Glutamatergic neuron (in vitro differentiated cells): ENCODE results near the gene GTPBP2. TPM values are rescaled to one million over a fixed set of nuclear protein-coding genes. Genes with fewer than 3 reads are reported as not detected.

ENCODE experiments used
- DNase-seq: peaks from one replicate; pipeline ENCODE4 v3.0.0; 2022
- H3K27ac Mint-ChIP-seq: one replicate; pipeline ENCODE4 v1.8.0; 2020; ENCODE audit warnings: mild to moderate bottlenecking, mixed read lengths, inconsistent platforms; ENCODE audit not compliant: unreplicated experiment
- H3K27me3 Mint-ChIP-seq: one replicate; pipeline ENCODE4 v1.8.0; 2020; ENCODE audit warnings: mild to moderate bottlenecking, moderate library complexity, mixed read lengths, inconsistent platforms; ENCODE audit not compliant: unreplicated experiment
- H3K36me3 Mint-ChIP-seq: one replicate; pipeline ENCODE4 v1.8.0; 2020; ENCODE audit warnings: mild to moderate bottlenecking, mixed read lengths, inconsistent platforms; ENCODE audit not compliant: unreplicated experiment
- H3K4me1 Mint-ChIP-seq: one replicate; pipeline ENCODE4 v1.8.0; 2020; ENCODE audit warnings: mild to moderate bottlenecking, low read depth, mixed read lengths, inconsistent platforms; ENCODE audit not compliant: unreplicated experiment
- H3K4me3 Mint-ChIP-seq: one replicate; pipeline ENCODE4 v1.8.0; 2020; ENCODE audit warnings: mild to moderate bottlenecking, mixed read lengths, inconsistent platforms; ENCODE audit not compliant: unreplicated experiment
- H3K9me3 Mint-ChIP-seq: one replicate; pipeline ENCODE4 v1.8.0; 2020; ENCODE audit warnings: mild to moderate bottlenecking, moderate library complexity, mixed read lengths, inconsistent platforms; ENCODE audit not compliant: unreplicated experiment
- total RNA-seq: library from RNA; stranded (reverse); fragmentation: NEBNext Ultra II Directional; extraction: Animal tissue kit (Norgen Biotek cat#: 25700); gene quantifications from one replicate; pipeline ENCODE4 v1.2.1, GENCODE V29; 2021; ENCODE audit not compliant: unreplicated experiment
- TF ChIP-seq, protein P1 (sequence below): fragments of 200-600 bp; sonication (generic); IDR thresholded peaks from one replicate; pipeline ENCODE4 v1.5.0; 2021; ENCODE audit not compliant: partially characterized antibody, unreplicated experiment

GTPBP2 gene
- total RNA-seq, 1 donor from 2014 or later: 114 TPM

DNA sequence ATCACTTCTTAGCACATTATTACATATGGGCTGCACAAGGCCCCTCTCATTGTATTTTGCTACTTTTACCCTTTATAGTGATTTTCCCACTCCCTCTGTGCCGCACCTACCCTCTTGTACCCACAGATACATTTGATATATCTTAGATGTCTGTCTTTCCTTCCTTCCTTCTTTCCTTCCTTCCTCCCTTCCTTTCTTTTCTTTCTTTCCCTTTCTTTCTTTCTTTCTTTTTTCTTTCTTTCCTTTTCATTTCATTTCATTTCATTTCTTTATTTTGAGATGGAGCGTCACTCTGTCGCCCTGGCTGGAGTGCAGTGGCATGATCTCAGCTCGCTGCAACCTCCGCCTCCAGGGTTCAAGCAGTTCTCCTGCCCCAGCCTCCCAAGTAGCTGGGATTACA lies 40.9 kb downstream of the GTPBP2 start:
- H3K4me1 Mint-ChIP-seq: no peaks in the 10 kb centered on the region
- DNase-seq: no peak
- H3K27ac Mint-ChIP-seq: no peak overlapping the region
- H3K4me3 Mint-ChIP-seq: no peak overlapping the region
- H3K27me3 Mint-ChIP-seq: no peaks in the 10 kb centered on the region
- H3K36me3 Mint-ChIP-seq: no peaks in the 10 kb centered on the region
- TF ChIP-seq, protein P1, sequence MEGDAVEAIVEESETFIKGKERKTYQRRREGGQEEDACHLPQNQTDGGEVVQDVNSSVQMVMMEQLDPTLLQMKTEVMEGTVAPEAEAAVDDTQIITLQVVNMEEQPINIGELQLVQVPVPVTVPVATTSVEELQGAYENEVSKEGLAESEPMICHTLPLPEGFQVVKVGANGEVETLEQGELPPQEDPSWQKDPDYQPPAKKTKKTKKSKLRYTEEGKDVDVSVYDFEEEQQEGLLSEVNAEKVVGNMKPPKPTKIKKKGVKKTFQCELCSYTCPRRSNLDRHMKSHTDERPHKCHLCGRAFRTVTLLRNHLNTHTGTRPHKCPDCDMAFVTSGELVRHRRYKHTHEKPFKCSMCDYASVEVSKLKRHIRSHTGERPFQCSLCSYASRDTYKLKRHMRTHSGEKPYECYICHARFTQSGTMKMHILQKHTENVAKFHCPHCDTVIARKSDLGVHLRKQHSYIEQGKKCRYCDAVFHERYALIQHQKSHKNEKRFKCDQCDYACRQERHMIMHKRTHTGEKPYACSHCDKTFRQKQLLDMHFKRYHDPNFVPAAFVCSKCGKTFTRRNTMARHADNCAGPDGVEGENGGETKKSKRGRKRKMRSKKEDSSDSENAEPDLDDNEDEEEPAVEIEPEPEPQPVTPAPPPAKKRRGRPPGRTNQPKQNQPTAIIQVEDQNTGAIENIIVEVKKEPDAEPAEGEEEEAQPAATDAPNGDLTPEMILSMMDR: no peak
- peaks cover 2% of the 10 kb centered on the region for H3K9me3 Mint-ChIP-seq

DNA sequence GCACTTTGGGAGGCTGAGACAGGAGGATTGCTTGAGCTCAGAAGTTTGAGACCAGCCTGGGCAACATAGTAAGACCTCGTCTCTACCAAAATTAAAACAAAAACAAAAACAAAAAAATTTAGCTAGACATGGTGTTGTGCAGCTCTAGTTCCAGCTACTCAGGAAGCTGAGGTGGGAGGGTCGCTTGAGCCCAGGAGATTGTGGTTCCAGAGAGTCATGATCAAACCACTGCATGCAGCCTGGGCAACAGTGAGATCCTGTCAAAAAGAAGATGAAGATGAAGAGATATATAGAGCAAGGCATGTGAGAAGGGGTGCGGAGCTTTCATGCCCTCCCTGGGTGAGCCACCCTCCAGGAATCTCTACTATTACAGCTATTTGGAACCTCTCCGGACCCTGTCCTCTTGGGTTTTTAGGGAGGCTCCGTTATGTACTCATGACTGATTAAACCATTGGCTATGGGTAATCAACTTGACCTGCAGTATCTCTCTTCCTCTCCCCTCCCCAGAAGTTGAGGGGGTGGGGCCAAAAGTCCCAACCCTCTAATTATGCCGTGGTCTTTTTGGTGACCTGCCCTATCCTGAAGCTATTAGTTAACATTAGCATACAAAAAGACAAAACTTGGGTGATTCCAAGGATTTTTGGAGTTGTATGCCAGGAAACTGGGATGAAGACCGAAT lies 44.0 kb downstream of the GTPBP2 start:
- Mint-ChIP-seq H3K4me3 (no peak overlapping the region), H3K9me3 (peaks cover 2% of the 10 kb centered on the region), H3K27ac (no peak overlapping the region), H3K4me1 (no peaks in the 10 kb centered on the region), H3K36me3 (no peaks in the 10 kb centered on the region), H3K27me3 (no peaks in the 10 kb centered on the region)
- TF ChIP-seq, protein P1: no peak
- DNase-seq: no peak

DNA sequence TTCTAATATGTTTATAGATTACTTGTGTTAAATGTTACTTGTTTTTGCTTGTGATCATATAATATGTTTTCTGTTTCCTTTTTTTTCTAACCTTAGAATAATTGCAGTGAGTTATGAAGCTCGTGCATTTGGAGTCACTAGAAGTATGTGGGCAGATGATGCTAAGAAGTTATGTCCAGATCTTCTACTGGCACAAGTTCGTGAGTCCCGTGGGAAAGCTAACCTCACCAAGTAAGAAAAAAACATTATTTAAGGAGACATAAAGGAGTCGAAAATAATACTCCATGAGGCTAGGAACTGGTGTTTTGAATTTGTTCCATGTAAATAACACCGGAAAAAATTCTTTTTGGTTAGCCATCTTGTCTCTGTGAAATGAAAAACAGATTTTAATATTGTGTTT lies 46.2 kb downstream of the GTPBP2 start:
- TF ChIP-seq, protein P1: no peak
- Mint-ChIP-seq H3K4me1 (peaks cover 5% of the 10 kb centered on the region), H3K9me3 (no peaks in the 10 kb centered on the region), H3K27me3 (no peaks in the 10 kb centered on the region), H3K27ac (no peak overlapping the region), H3K4me3 (no peak overlapping the region), H3K36me3 (no peaks in the 10 kb centered on the region)
- no peak for DNase-seq

DNA sequence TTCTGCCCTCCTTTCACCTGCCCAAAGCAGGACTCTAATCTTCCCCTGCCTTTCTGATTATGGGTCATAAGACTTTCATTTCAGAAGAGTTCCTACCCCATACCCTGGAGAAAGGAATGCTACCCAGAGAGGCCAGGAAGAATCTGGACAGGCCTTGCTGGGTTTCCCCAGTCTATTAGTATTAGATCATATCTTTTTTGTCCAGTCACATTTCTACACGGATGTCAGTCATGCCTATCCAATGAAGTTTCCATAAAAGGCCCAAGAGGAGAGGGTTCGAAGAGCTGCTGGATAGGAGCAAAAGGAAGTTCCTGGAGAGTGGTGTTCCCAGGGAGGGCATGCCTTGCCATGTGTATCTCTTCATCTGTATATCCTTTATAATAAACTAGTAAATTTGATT lies 49.9 kb downstream of the GTPBP2 start:
- Mint-ChIP-seq H3K27me3 (peaks cover 6% of the 10 kb centered on the region), H3K27ac (no peak overlapping the region), H3K36me3 (no peaks in the 10 kb centered on the region), H3K9me3 (peaks cover 4% of the 10 kb centered on the region), H3K4me1 (peaks cover 12% of the 10 kb centered on the region), H3K4me3 (peak overlapping the region; percentile 17)
- no peak for DNase-seq
- TF ChIP-seq, protein P1: no peak

DNA sequence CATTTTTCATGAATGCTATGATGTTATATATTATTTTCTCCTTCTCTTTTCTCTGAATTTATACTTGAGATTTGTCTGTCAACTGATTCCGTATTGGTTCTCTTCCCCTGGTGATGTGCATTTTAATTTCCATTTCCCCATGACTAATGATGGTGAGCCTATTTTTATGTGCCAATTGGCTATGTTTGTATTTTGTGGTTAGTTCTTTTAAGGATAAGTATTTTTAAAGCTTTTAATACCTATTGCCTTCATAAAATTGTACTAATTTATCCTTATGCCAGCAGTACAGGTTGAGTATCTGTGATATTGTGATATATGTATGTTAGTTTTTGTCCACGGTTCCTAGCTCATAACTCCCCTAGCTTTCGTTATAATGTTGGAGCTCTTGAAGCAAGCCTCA lies 50.3 kb downstream of the GTPBP2 start:
- peaks cover 12% of the 10 kb centered on the region for H3K4me1 Mint-ChIP-seq
- peak overlapping the region; percentile 17 for H3K4me3 Mint-ChIP-seq
- H3K27me3 Mint-ChIP-seq: peaks cover 6% of the 10 kb centered on the region
- no peak overlapping the region for H3K27ac Mint-ChIP-seq
- DNase-seq: no peak
- TF ChIP-seq, protein P1: no peak
- H3K9me3 Mint-ChIP-seq: peaks cover 4% of the 10 kb centered on the region
- no peaks in the 10 kb centered on the region for H3K36me3 Mint-ChIP-seq
